Measurements from ENCODE around the gene SAGE1.
"Not testable (repeated sequence)": the region's sequence is repeated elsewhere in the genome, so short reads cannot be mapped to it uniquely, and the experiment has no call there.

Gene SAGE1

GRCh38 chrX:135890087-135890585, 3.4 kb upstream of the SAGE1 start:
- Histone ChIP-seq H3K79me2 (ENCODE audit: low read length) (peaks cover 12% of the 10 kb centered on the region), H3K27ac (ENCODE audit: low read length) (no peak overlapping the region), H3K4me1 (ENCODE audit: low read length) (no peaks in the 10 kb centered on the region), H3K27me3 (ENCODE audit: low read depth, low read length) (no peaks in the 10 kb centered on the region), H3K4me3 (ENCODE audit: low read length) (no peak overlapping the region), H3K4me2 (ENCODE audit: low read length) (no peak overlapping the region), H3K9me3 (ENCODE audit: insufficient read depth, low read length) (no peaks in the 10 kb centered on the region), H3K36me3 (replicated peaks; ENCODE audit: low read depth, low read length) (no peaks in the 10 kb centered on the region), H2AFZ (ENCODE audit: low read depth, low read length) (no peak overlapping the region), H3K9ac (ENCODE audit: low read length) (no peak overlapping the region), H4K20me1 (ENCODE audit: insufficient read depth, low read length) (no peaks in the 10 kb centered on the region)
- TF ChIP-seq CTCF (IDR thresholded peaks at IDR 0.05; ENCODE audit: low read depth, low read length): no peak
- TF ChIP-seq EZH2phosphoT487 (IDR thresholded peaks at IDR 0.05; ENCODE audit: low read depth): no peak

- TF ChIP-seq EZH2phosphoT487 (IDR thresholded peaks at IDR 0.05; ENCODE audit: low read depth): no peak
- H3K4me2 ChIP-seq (ENCODE audit: low read length): no peak overlapping the region
- H3K79me2 ChIP-seq (ENCODE audit: low read length): peaks cover 4% of the 10 kb centered on the region
- no peak overlapping the region for H3K4me3 ChIP-seq (ENCODE audit: low read length)
- H3K9ac ChIP-seq (ENCODE audit: low read length): no peak overlapping the region
- H3K27me3 ChIP-seq (ENCODE audit: low read depth, low read length): no peaks in the 10 kb centered on the region
- H2AFZ ChIP-seq (ENCODE audit: low read depth, low read length): no peak overlapping the region
- H3K9me3 ChIP-seq (ENCODE audit: insufficient read depth, low read length): no peaks in the 10 kb centered on the region
- no peaks in the 10 kb centered on the region for H4K20me1 ChIP-seq (ENCODE audit: insufficient read depth, low read length)
- no peaks in the 10 kb centered on the region for H3K4me1 ChIP-seq (ENCODE audit: low read length)
- H3K36me3 ChIP-seq (replicated peaks; ENCODE audit: low read depth, low read length): no peaks in the 10 kb centered on the region
- H3K27ac ChIP-seq (ENCODE audit: low read length): no peak overlapping the region
These were observed 735 bp upstream of the SAGE1 start for GRCh38 chrX:135892781-135893180.

GRCh38 chrX:135910251-135910650, 16.7 kb downstream of the SAGE1 start:
- H3K4me2 ChIP-seq (ENCODE audit: low read length): no peak overlapping the region
- no peaks in the 10 kb centered on the region for H3K36me3 ChIP-seq (replicated peaks; ENCODE audit: low read depth, low read length)
- no peaks in the 10 kb centered on the region for H3K4me1 ChIP-seq (ENCODE audit: low read length)
- no peak overlapping the region for H3K9ac ChIP-seq (ENCODE audit: low read length)
- H3K27me3 ChIP-seq (ENCODE audit: low read depth, low read length): peaks cover 9% of the 10 kb centered on the region; the same call in 1 of the 2 replicates
- TF ChIP-seq CTCF (IDR thresholded peaks at IDR 0.05; ENCODE audit: low read depth, low read length) (no peak), EZH2phosphoT487 (IDR thresholded peaks at IDR 0.05; ENCODE audit: low read depth) (no peak)
- H2AFZ ChIP-seq (ENCODE audit: low read depth, low read length): no peak overlapping the region
- H3K27ac ChIP-seq (ENCODE audit: low read length): no peak overlapping the region
- no peak overlapping the region for H3K4me3 ChIP-seq (ENCODE audit: low read length)
- H3K9me3 ChIP-seq (ENCODE audit: insufficient read depth, low read length): no peaks in the 10 kb centered on the region
- H3K79me2 ChIP-seq (ENCODE audit: low read length): no peaks in the 10 kb centered on the region
- H4K20me1 ChIP-seq (ENCODE audit: insufficient read depth, low read length): no peaks in the 10 kb centered on the region

- no peaks in the 10 kb centered on the region for H3K4me1 ChIP-seq (ENCODE audit: low read length)
- H3K4me3 ChIP-seq (ENCODE audit: low read length): no peak overlapping the region
- no peak overlapping the region for H3K27ac ChIP-seq (ENCODE audit: low read length)
- no peaks in the 10 kb centered on the region for H3K79me2 ChIP-seq (ENCODE audit: low read length)
- no peak overlapping the region for H2AFZ ChIP-seq (ENCODE audit: low read depth, low read length)
- H3K36me3 ChIP-seq (replicated peaks; ENCODE audit: low read depth, low read length): no peaks in the 10 kb centered on the region
- no peaks in the 10 kb centered on the region for H3K9me3 ChIP-seq (ENCODE audit: insufficient read depth, low read length)
- H3K4me2 ChIP-seq (ENCODE audit: low read length): no peak overlapping the region
- no peak for TF ChIP-seq CTCF (IDR thresholded peaks at IDR 0.05; ENCODE audit: low read depth, low read length)
- TF ChIP-seq EZH2phosphoT487 (IDR thresholded peaks at IDR 0.05; ENCODE audit: low read depth): no peak
- H3K27me3 ChIP-seq (ENCODE audit: low read depth, low read length): peaks cover 9% of the 10 kb centered on the region; the same call in 1 of the 2 replicates
- H4K20me1 ChIP-seq (ENCODE audit: insufficient read depth, low read length): no peaks in the 10 kb centered on the region
- H3K9ac ChIP-seq (ENCODE audit: low read length): no peak overlapping the region
These were observed 20.9 kb downstream of the SAGE1 start for GRCh38 chrX:135914404-135914803.

GRCh38 chrX:135920516-135920915, 27.0 kb downstream of the SAGE1 start:
- not testable (repeated sequence) for H3K4me3 ChIP-seq (ENCODE audit: low read length); H3K9me3 ChIP-seq (ENCODE audit: insufficient read depth, low read length); H3K79me2 ChIP-seq (ENCODE audit: low read length); H3K9ac ChIP-seq (ENCODE audit: low read length); H2AFZ ChIP-seq (ENCODE audit: low read depth, low read length); H3K4me1 ChIP-seq (ENCODE audit: low read length); H3K27ac ChIP-seq (ENCODE audit: low read length); H4K20me1 ChIP-seq (ENCODE audit: insufficient read depth, low read length); H3K36me3 ChIP-seq (replicated peaks; ENCODE audit: low read depth, low read length); H3K4me2 ChIP-seq (ENCODE audit: low read length); H3K27me3 ChIP-seq (ENCODE audit: low read depth, low read length)
